Measurements from ENCODE around the gene EXOC6. TPM values are rescaled to one million over a fixed set of nuclear protein-coding genes. Genes with fewer than 3 reads are reported as not detected.

EXOC6 gene
- total RNA-seq, 2 donors from 2014 or later = 7.0 to 10.1 TPM

GRCh38 chr10:92809840-92810239 is 38.5 kb upstream of the EXOC6 start:
- no peak for TF ChIP-seq CTCF (IDR thresholded peaks at IDR 0.05)

GRCh38 chr10:92810934-92811532 is 37.3 kb upstream of the EXOC6 start:
- Histone ChIP-seq H3K27me3 (no peaks in the 10 kb centered on the region), H3K27ac (no peak overlapping the region), H3K4me3 (no peak overlapping the region), H3K36me3 (no peaks in the 10 kb centered on the region), H3K4me1 (no peaks in the 10 kb centered on the region), H3K9me3 (no peaks in the 10 kb centered on the region)
- TF ChIP-seq CTCF (IDR thresholded peaks at IDR 0.05) = no peak
- no peak for DNase-seq (ENCODE audit: low spot score)

More at GRCh38 chr10:92809840-92810239, 38.5 kb upstream of the EXOC6 start:
- no peaks in the 10 kb centered on the region for H3K27me3 ChIP-seq
- H3K4me1 ChIP-seq = no peaks in the 10 kb centered on the region
- H3K9me3 ChIP-seq = no peaks in the 10 kb centered on the region
- no peak overlapping the region for H3K4me3 ChIP-seq
- DNase-seq (ENCODE audit: low spot score) = no peak
- H3K27ac ChIP-seq = no peak overlapping the region
- H3K36me3 ChIP-seq = no peaks in the 10 kb centered on the region

- no peak for DNase-seq (ENCODE audit: low spot score)
- no peaks in the 10 kb centered on the region for H3K9me3 ChIP-seq
- H3K36me3 ChIP-seq = no peaks in the 10 kb centered on the region
- no peaks in the 10 kb centered on the region for H3K27me3 ChIP-seq
- TF ChIP-seq CTCF (IDR thresholded peaks at IDR 0.05) = no peak
- H3K4me1 ChIP-seq = no peaks in the 10 kb centered on the region
- no peak overlapping the region for H3K27ac ChIP-seq
- H3K4me3 ChIP-seq = no peak overlapping the region
These were observed 36.3 kb upstream of the EXOC6 start for GRCh38 chr10:92811986-92812385.

- no peaks in the 10 kb centered on the region for H3K36me3 ChIP-seq
- H3K9me3 ChIP-seq = no peaks in the 10 kb centered on the region
- no peak for DNase-seq (ENCODE audit: low spot score)
- H3K27me3 ChIP-seq = no peaks in the 10 kb centered on the region
- H3K4me3 ChIP-seq = no peak overlapping the region
- H3K4me1 ChIP-seq = no peaks in the 10 kb centered on the region
- no peak overlapping the region for H3K27ac ChIP-seq
- no peak for TF ChIP-seq CTCF (IDR thresholded peaks at IDR 0.05)
These were observed 34.3 kb upstream of the EXOC6 start for GRCh38 chr10:92813979-92814378.

- no peaks in the 10 kb centered on the region for H3K27me3 ChIP-seq
- no peak overlapping the region for H3K4me3 ChIP-seq
- TF ChIP-seq CTCF (IDR thresholded peaks at IDR 0.05) = no peak
- DNase-seq (ENCODE audit: low spot score) = no peak
- H3K4me1 ChIP-seq = no peaks in the 10 kb centered on the region
- H3K27ac ChIP-seq = no peak overlapping the region
- no peaks in the 10 kb centered on the region for H3K9me3 ChIP-seq
- H3K36me3 ChIP-seq = no peaks in the 10 kb centered on the region
These were observed 33.5 kb upstream of the EXOC6 start for GRCh38 chr10:92814790-92815189.

GRCh38 chr10:92816091-92816531 is 32.2 kb upstream of the EXOC6 start:
- Histone ChIP-seq H3K36me3 (no peaks in the 10 kb centered on the region), H3K27me3 (no peaks in the 10 kb centered on the region), H3K9me3 (no peaks in the 10 kb centered on the region), H3K4me1 (no peaks in the 10 kb centered on the region), H3K27ac (no peak overlapping the region), H3K4me3 (no peak overlapping the region)
- TF ChIP-seq CTCF (IDR thresholded peaks at IDR 0.05) = no peak
- no peak for DNase-seq (ENCODE audit: low spot score)
